BLaER1 (cell line): ENCODE measurements around the gene RIPK1.
"Not testable (repeated sequence)": the region's sequence is repeated elsewhere in the genome, so short reads cannot be mapped to it uniquely, and the experiment has no call there.

Experiments used
- H3K27ac ChIP-seq: shearing (Covaris generic); formaldehyde crosslinking; 2 replicates; pipeline ENCODE4 v1.8.1; 2022
- H3K27me3 ChIP-seq: shearing (Covaris generic); formaldehyde crosslinking; 2 replicates; pipeline ENCODE4 v1.8.1; 2022
- H3K36me3 ChIP-seq: shearing (Covaris generic); formaldehyde crosslinking; 2 replicates; pipeline ENCODE4 v1.8.1; 2022
- H3K4me1 ChIP-seq: shearing (Covaris generic); formaldehyde crosslinking; 2 replicates; pipeline ENCODE4 v1.8.1; 2022
- H3K4me2 ChIP-seq: shearing (Covaris generic); formaldehyde crosslinking; 2 replicates; pipeline ENCODE4 v1.8.1; 2022
- H3K4me3 ChIP-seq: shearing (Covaris generic); formaldehyde crosslinking; 2 replicates; pipeline ENCODE4 v1.8.1; 2022
- H3K9ac ChIP-seq: shearing (Covaris generic); formaldehyde crosslinking; 2 replicates; pipeline ENCODE4 v1.8.1; 2022
- H3K9me3 ChIP-seq: shearing (Covaris generic); formaldehyde crosslinking; 2 replicates; pipeline ENCODE4 v1.8.1; 2022
- H4K20me1 ChIP-seq: shearing (Covaris generic); formaldehyde crosslinking; 2 replicates; pipeline ENCODE4 v1.8.1; 2022
- Cebpa-rat ChIP-seq: shearing (Covaris generic); IDR thresholded peaks from 2 replicates; pipeline ENCODE4 v1.8.1; 2022

RIPK1 gene

DNA sequence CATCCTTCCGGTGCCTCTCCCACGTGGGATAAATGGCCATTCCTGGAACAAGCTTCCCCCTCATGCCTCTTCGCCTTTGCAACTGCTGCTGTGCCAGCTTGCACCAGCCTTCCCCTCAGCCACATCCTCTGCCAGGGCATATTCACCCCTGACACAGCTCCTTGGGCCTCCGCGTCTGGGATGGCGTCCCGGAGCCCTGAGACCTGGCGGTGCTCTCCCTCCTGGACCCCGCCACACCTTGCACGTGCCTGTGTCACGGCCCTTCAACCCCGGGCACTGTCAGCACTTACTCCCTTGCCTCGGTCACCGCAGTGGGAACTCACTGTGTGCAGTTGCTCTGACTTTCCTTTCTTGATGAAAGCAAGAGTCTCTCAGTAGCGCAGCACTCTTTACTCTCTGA is 63.4 kb downstream of the RIPK1 start:
- no peak overlapping the region for H3K9ac ChIP-seq
- H3K27ac ChIP-seq, result no peak overlapping the region
- no peak overlapping the region for H3K4me2 ChIP-seq
- H3K9me3 ChIP-seq, result no peaks in the 10 kb centered on the region
- H3K4me3 ChIP-seq, result no peak overlapping the region
- H3K36me3 ChIP-seq, result peaks cover 66% of the 10 kb centered on the region
- H3K27me3 ChIP-seq, result no peaks in the 10 kb centered on the region
- no peaks in the 10 kb centered on the region for H4K20me1 ChIP-seq
- peaks cover 7% of the 10 kb centered on the region; the same call in 1 of the 2 replicates for H3K4me1 ChIP-seq
- no peak for TF ChIP-seq Cebpa-rat

DNA sequence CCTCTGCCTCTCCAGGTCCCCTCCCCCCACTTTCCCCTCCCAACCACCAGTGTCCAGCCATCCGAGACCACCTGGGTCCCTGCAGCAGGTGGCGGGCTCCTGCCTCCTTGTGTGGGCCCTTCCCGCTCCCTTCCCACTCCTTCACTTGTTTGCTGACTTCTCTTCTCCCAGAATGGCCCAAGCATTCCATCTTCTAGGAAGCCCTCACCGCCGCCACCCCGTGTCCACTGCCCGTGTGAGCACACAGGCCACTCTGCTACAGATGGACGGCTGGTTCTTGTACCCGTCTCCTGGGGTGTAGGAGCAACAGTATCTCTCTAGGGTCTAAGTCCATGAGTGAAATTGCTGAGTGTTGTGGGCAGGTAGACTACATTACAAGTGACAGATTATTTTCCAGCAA is 65.2 kb downstream of the RIPK1 start:
- H3K4me1 ChIP-seq, result peaks cover 11% of the 10 kb centered on the region
- no peak overlapping the region for H3K4me3 ChIP-seq
- H3K27ac ChIP-seq, result no peak overlapping the region
- no peaks in the 10 kb centered on the region for H3K9me3 ChIP-seq
- no peak for TF ChIP-seq Cebpa-rat
- no peaks in the 10 kb centered on the region for H4K20me1 ChIP-seq
- H3K9ac ChIP-seq, result no peak overlapping the region
- H3K36me3 ChIP-seq, result peaks cover 72% of the 10 kb centered on the region
- no peak overlapping the region for H3K4me2 ChIP-seq
- no peaks in the 10 kb centered on the region for H3K27me3 ChIP-seq

DNA sequence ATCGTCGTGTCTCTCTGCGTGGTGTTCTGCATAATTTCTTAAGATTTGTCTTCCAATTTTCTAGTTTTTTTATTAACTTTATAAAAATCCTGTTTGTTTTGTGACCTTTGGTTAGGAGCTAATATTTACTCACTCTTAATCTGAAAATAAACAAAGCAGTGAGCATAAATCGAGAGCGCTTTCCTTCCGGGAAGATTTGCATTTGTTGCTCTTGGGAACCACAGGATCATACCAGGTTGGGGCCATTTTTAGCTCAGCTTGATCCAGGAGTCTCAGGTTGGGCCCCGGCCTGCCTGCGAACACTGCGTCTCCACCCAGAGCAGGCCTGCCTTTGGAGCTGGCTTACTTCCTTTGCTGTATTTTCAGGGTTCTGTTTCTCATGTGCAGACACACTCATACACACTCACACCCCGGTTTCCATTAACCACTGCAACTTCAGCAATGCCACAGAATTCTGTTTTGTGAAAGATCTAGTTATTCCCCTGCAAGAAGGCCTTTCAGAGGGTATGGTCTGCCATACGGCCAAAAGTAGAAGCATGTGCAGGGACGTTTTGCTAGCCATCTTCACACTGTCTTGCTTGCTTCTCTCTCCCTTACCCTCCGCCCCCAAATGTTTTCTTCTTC is 67.5 kb downstream of the RIPK1 start:
- no peak for TF ChIP-seq Cebpa-rat
- H3K27ac ChIP-seq, result no peak overlapping the region
- H3K9ac ChIP-seq, result no peak overlapping the region

DNA sequence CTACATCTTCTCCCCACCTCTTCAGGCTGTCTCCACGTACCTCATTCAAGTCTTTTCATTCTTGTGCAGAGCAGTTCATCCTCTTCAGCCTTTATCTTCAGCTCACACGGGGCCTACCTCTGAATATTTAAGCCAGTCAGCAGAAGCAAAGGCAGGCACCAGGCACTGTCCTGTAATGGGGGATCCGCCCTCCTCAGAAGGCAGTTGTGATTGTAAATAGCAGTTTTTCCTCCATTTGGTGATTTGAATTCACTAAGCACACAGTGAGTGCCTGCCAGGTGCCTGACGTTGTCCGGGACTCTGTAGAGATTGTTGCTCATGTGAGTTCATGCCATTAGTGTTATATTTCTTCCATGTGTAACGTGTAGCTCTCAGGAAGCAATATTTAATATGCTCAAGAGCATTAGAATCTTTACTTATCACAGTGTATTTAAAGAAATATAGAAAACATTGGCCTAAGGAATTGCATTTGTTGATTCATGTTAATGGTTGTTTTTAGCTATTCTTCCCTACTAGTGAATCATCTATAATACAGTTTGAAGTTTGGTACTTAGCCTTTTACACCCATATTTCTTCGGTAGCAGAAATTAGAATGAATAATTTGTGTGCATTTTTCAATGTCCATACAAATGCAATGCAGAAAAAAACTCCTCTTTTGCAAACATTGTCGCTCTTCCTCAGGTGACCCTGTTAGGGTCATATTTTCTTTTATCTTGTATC is 68.2 kb downstream of the RIPK1 start:
- peaks cover 27% of the 10 kb centered on the region for H3K4me1 ChIP-seq
- no peak overlapping the region for H3K27ac ChIP-seq
- no peak overlapping the region for H3K4me3 ChIP-seq
- H3K36me3 ChIP-seq, result peaks cover 53% of the 10 kb centered on the region
- no peaks in the 10 kb centered on the region for H3K27me3 ChIP-seq
- H4K20me1 ChIP-seq, result no peaks in the 10 kb centered on the region
- H3K4me2 ChIP-seq, result no peak overlapping the region
- no peak overlapping the region for H3K9ac ChIP-seq
- no peaks in the 10 kb centered on the region for H3K9me3 ChIP-seq
- TF ChIP-seq Cebpa-rat, result no peak

More for the DNA sequence above, 67.5 kb downstream of the RIPK1 start:
- H3K4me1 ChIP-seq, result peaks cover 27% of the 10 kb centered on the region
- H3K4me3 ChIP-seq, result no peak overlapping the region
- no peak overlapping the region for H3K4me2 ChIP-seq
- no peaks in the 10 kb centered on the region for H3K27me3 ChIP-seq
- no peaks in the 10 kb centered on the region for H4K20me1 ChIP-seq
- H3K9me3 ChIP-seq, result no peaks in the 10 kb centered on the region
- peaks cover 57% of the 10 kb centered on the region for H3K36me3 ChIP-seq

DNA sequence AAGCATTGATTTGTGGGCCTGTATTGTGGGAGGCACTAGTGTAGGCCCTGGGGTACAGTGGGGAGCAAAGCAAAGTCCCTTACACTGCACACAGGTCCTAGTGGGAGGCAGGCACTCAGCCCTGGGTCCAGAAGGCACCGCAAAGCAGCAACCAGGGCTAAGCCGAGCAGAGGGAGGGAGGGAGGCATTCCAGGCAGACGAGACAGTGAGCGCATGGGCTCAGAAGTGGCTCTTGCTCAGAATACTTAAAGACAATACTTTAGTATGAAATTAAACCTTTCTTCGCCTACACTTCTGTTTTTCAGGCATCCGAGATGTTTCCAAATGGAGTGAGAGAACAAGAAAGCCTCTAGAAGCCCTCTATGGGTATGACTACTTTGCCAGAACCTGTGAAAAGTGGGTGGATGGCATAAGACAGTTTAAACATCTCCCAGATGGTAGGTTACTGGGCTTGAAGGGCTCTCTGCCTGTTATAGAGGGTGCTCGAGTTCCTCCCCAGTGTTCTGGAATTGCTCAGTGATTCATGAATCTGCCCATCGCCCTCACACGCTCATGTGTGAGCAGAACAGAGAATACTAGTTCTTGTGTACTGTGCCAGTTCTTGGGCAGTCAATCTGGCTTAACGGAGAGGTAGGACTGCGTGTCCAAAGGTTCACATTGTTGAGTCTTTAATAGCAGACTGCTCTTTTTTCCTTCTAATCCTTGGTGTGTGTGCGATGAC is 68.9 kb downstream of the RIPK1 start:
- Histone ChIP-seq H4K20me1 (no peaks in the 10 kb centered on the region), H3K4me1 (peaks cover 27% of the 10 kb centered on the region), H3K9me3 (no peaks in the 10 kb centered on the region), H3K36me3 (peaks cover 49% of the 10 kb centered on the region), H3K4me2 (no peak overlapping the region), H3K27ac (no peak overlapping the region), H3K4me3 (no peak overlapping the region), H3K9ac (no peak overlapping the region), H3K27me3 (no peaks in the 10 kb centered on the region)
- TF ChIP-seq Cebpa-rat, result no peak

DNA sequence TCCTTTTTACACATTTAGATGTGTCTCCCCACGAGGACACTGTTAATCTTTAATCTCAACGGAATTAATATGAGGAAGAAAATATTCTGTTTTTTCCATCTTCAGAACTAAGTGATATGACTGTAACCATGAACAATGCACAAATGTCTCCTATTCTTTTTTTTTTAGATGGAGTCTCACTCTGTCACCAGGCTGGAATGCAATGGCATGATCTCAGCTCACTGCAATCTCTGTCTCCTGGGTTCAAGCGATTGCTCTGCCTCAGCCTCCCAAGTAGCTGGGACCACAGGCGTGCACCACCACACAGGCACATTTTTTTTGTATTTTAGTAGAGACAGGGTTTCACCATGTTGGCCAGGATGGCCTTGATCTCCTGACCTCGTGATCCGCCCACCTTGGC is 69.6 kb downstream of the RIPK1 start:
- not testable (repeated sequence) for H3K9me3 ChIP-seq, H4K20me1 ChIP-seq, H3K27me3 ChIP-seq, H3K4me3 ChIP-seq, H3K9ac ChIP-seq, H3K27ac ChIP-seq, H3K4me2 ChIP-seq
- Histone ChIP-seq H3K36me3 (peaks cover 47% of the 10 kb centered on the region), H3K4me1 (peaks cover 27% of the 10 kb centered on the region)

DNA sequence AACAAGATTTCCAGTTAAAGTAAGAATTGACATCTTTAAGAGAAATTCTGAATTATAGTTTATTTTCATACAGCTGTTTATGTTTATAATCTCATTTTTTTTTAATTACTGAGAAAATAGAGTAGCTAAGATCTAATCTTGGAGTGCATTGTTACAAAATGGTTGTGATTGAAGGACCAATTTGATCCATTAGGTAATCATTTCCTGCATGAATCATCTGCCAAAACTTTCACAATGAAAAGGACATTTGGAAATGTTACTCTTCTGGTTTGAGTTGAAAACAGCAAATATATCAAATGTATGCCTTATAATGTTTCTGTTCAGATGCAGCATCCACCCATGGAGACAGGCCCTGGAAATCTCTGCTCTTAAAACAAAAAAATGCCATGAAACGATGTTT is 70.0 kb downstream of the RIPK1 start:
- Histone ChIP-seq H3K9me3 (no peaks in the 10 kb centered on the region), H3K27me3 (no peaks in the 10 kb centered on the region), H4K20me1 (no peaks in the 10 kb centered on the region), H3K4me3 (no peak overlapping the region), H3K27ac (no peak overlapping the region), H3K36me3 (peaks cover 47% of the 10 kb centered on the region), H3K9ac (no peak overlapping the region), H3K4me2 (peak overlapping the region; percentile 70), H3K4me1 (peaks cover 27% of the 10 kb centered on the region)
- TF ChIP-seq Cebpa-rat, result no peak

DNA sequence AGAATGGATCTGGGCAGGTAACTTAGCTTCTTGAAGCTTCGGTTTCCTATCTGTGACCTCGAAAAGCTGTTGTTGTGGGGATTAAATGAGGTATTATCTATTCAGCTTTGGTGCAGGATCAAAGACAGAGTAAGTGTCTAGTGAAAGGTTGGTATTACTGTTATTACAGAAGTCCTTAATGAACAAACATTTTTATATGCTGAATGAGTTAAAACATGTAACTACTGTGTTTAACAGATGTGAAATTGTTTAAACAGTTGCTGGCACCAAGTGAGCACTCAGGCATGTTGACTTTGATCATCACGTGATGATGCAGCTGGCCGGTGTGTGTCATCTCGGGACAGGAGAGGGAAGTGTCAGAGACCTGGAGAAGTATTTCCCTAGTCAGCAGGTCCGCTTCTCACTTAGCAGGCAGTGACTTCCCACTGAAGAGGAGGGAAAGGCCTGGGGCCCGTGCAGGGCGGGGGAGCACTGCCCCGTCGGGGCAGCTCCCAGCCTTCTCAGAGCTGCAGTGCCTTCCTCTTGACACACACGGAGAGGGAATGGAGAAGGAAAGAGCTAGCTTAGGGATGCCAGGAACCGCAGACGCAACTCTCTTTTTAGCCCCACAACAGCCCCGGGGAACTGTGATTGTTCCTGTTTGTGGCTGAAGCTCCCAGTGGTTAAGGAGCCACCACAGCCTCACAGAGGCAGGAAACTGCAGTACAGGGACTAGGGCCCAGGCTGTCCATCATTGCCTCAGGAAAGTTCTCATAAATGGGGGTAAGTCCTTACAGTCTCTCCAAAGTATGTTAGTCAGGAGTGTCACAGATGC is 71.0 kb downstream of the RIPK1 start:
- H3K4me3 ChIP-seq, result no peak overlapping the region
- peaks cover 49% of the 10 kb centered on the region for H3K36me3 ChIP-seq
- H3K27ac ChIP-seq, result peak overlapping the region; percentile 1
- H3K27me3 ChIP-seq, result no peaks in the 10 kb centered on the region
- H4K20me1 ChIP-seq, result no peaks in the 10 kb centered on the region
- TF ChIP-seq Cebpa-rat, result no peak
- no peaks in the 10 kb centered on the region for H3K9me3 ChIP-seq
- no peak overlapping the region for H3K9ac ChIP-seq
- H3K4me1 ChIP-seq, result peaks cover 27% of the 10 kb centered on the region
- H3K4me2 ChIP-seq, result peak overlapping the region; percentile 70

DNA sequence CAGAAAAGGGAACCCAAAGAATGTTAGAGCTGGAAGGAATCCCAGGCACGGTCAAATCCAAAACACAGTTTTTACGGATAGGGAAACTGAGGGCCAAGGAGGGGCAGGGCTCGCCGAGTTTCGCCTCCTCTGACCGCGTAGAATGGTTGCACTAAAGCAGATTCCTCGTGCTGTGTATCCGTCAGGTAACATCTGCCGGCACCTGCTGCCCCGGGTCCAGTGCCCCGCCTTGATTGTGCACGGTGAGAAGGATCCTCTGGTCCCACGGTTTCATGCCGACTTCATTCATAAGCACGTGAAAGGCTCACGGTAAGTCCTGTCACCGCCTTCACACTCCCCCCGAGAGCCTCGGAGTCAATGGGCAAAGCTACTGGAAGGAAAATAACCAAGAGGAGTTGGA is 71.9 kb downstream of the RIPK1 start:
- H3K36me3 ChIP-seq, result peaks cover 49% of the 10 kb centered on the region
- H3K4me1 ChIP-seq, result peaks cover 27% of the 10 kb centered on the region
- H3K27me3 ChIP-seq, result no peaks in the 10 kb centered on the region
- no peaks in the 10 kb centered on the region for H3K9me3 ChIP-seq
- H3K9ac ChIP-seq, result no peak overlapping the region
- no peaks in the 10 kb centered on the region for H4K20me1 ChIP-seq
- H3K4me3 ChIP-seq, result no peak overlapping the region
- H3K27ac ChIP-seq, result no peak overlapping the region
- H3K4me2 ChIP-seq, result peak overlapping the region; percentile 70
- TF ChIP-seq Cebpa-rat, result no peak
